Measurements from ENCODE around the gene FCGR3A. TPM values are rescaled to one million over a fixed set of nuclear protein-coding genes. Genes with fewer than 3 reads are reported as not detected.
"Not testable (repeated sequence)": the region's sequence is repeated elsewhere in the genome, so short reads cannot be mapped to it uniquely, and the experiment has no call there.

Gene FCGR3A
- 0.92 and 1.3 TPM in 2 replicates for total RNA-seq
- total RNA-seq (2013): 5.9 TPM
- 1.5 and 3.1 TPM in 2 replicates for polyA plus RNA-seq
- 1.8 and 3.9 TPM in 2 replicates for polyA minus RNA-seq

DNA sequence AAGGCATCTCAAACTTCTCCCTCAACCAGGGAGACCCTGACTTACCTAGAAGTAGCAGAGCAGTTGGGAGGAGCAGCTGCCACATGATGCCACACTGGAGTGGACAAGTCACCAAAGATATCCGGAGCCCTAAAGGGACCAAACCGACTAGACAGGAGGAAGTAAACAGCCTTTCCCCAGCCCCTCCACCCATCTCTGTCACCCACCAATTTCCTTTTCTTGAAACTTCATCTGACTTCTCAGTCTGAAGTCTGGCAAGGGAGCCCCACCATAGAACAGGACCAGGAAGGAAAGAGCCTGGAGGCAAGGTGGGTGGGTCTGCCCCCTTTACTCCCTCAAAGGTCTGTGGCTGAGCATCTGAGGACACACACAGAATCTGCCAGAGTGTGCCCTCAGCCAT is at the start of gene FCGR3A:
Gene FCGR3A (minus strand): TSS at position 167 of the 400 bp plus-strand sequence. CDS start 82 bp downstream, at position 85.
- no peak within 1 kb of the TSS for H3K4me3 ChIP-seq (ENCODE audit: control extremely low read depth in 1 of 5, extremely low read depth in 1 of 5, insufficient read depth in 1 of 5, low read depth in 2 of 5, low read length in 4 of 5)

DNA sequence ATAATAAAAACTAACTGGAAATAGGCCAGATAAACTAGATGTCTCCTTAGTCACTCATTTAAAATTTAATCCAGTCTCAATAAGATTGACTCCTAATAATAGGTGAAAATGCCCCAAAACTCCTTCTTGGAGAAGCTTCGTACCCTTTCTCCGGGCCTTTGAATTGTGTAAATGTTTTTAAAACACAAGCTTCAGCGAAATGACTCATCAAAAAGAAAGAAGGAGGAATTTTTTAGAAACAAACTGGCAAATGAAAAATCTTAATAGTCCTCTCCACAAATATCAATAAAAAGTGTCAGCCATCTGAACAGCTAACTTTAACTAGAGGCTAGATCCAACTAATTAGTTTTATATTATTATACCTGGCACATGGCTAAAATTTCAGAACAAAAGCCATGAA is 47.5 kb upstream of the FCGR3A start:
- H2AFZ ChIP-seq (ENCODE audit: insufficient read depth, low read depth, low read length, poor library complexity, severe bottlenecking); H4K20me1 ChIP-seq (ENCODE audit: control insufficient read depth, insufficient read depth, low read length, poor library complexity, severe bottlenecking); H3K27me3 ChIP-seq (replicated peaks in 1 of 4; ENCODE audit: control extremely low read depth in 1 of 4, control insufficient read depth in 3 of 4, insufficient read depth in 4 of 4, low read length in 3 of 4); POLR2A ChIA-PET; H3K9me3 ChIP-seq (ENCODE audit: control extremely low read depth in 1 of 3, control insufficient read depth in 2 of 3, insufficient read depth in 1 of 3, low read length in 2 of 3); H3K4me3 Mint-ChIP-seq; H3K27ac ChIP-seq (ENCODE audit: low read length in 2 of 2); CTCF ChIA-PET; H3K4me1 ChIP-seq (ENCODE audit: control insufficient read depth in 2 of 2, insufficient read depth in 2 of 2, low read length in 2 of 2); intact Hi-C loops (cut with micrococcal nuclease); H3K36me3 ChIP-seq (replicated peaks in 1 of 2; ENCODE audit: control extremely low read depth in 1 of 2, control insufficient read depth in 1 of 2, extremely low read depth in 1 of 2, insufficient read depth in 2 of 2, low read length in 1 of 2); H3K27ac Mint-ChIP-seq; H3K4me2 ChIP-seq (replicated peaks; ENCODE audit: low read depth, low read length, poor library complexity, severe bottlenecking); DNase-seq; H3K4me1 Mint-ChIP-seq; H3K27me3 Mint-ChIP-seq; H3K9ac ChIP-seq (ENCODE audit: low read length); H3K4me3 ChIP-seq (ENCODE audit: control extremely low read depth in 1 of 5, extremely low read depth in 1 of 5, insufficient read depth in 1 of 5, low read depth in 2 of 5, low read length in 4 of 5); H3K9me3 Mint-ChIP-seq (ENCODE audit: insufficient read depth); H3K79me2 ChIP-seq (ENCODE audit: control insufficient read depth, insufficient read depth, low read length); ATAC-seq (ENCODE audit: low read depth): not testable (repeated sequence)
- WGBS (ENCODE audit: insufficient coverage): no CpG with 5 or more reads among the region's 3 CpGs

More for the DNA sequence above, at the start of gene FCGR3A:
- H3K9me3 Mint-ChIP-seq (ENCODE audit: insufficient read depth): no peaks in the 10 kb centered on the region
- Histone ChIP-seq H3K79me2 (ENCODE audit: control insufficient read depth, insufficient read depth, low read length) (no peaks in the 10 kb centered on the region), H3K9ac (ENCODE audit: low read length) (no peak within 1 kb of the TSS), H2AFZ (ENCODE audit: insufficient read depth, low read depth, low read length, poor library complexity, severe bottlenecking) (no peak within 1 kb of the TSS), H3K36me3 (replicated peaks in 1 of 2; ENCODE audit: control extremely low read depth in 1 of 2, control insufficient read depth in 1 of 2, extremely low read depth in 1 of 2, insufficient read depth in 2 of 2, low read length in 1 of 2) (no peaks in the 10 kb centered on the region), H3K9me3 (ENCODE audit: control extremely low read depth in 1 of 3, control insufficient read depth in 2 of 3, insufficient read depth in 1 of 3, low read length in 2 of 3) (no peaks in the 10 kb centered on the region), H3K27ac (ENCODE audit: low read length in 2 of 2) (no peak within 1 kb of the TSS), H3K27me3 (replicated peaks in 1 of 4; ENCODE audit: control extremely low read depth in 1 of 4, control insufficient read depth in 3 of 4, insufficient read depth in 4 of 4, low read length in 3 of 4) (no peaks in the 10 kb centered on the region), H3K4me1 (ENCODE audit: control insufficient read depth in 2 of 2, insufficient read depth in 2 of 2, low read length in 2 of 2) (peaks cover 2 to 16% of the 10 kb centered on the region in 2 donors), H4K20me1 (ENCODE audit: control insufficient read depth, insufficient read depth, low read length, poor library complexity, severe bottlenecking) (no peaks in the 10 kb centered on the region), H3K4me2 (replicated peaks; ENCODE audit: low read depth, low read length, poor library complexity, severe bottlenecking) (no peak within 1 kb of the TSS)
- peaks cover 13% of the 10 kb centered on the region for H3K4me1 Mint-ChIP-seq
- ATAC-seq (ENCODE audit: low read depth) (no peak), DNase-seq (no peak)
- intact Hi-C loops (cut with micrococcal nuclease): no loop called here
- CTCF ChIA-PET: no interaction called here
- POLR2A ChIA-PET: no interaction called here
- 60% methylated on average over 1 of the region's 2 CpGs for WGBS (ENCODE audit: insufficient coverage)
- no peak within 1 kb of the TSS for H3K27ac Mint-ChIP-seq
- TF ChIP-seq EZH2 (IDR thresholded peaks at IDR 0.05; ENCODE audit: borderline replicate concordance, insufficient read depth, low read depth, low read length, poor library complexity, severe bottlenecking): no peak
- TF ChIP-seq, protein P1, sequence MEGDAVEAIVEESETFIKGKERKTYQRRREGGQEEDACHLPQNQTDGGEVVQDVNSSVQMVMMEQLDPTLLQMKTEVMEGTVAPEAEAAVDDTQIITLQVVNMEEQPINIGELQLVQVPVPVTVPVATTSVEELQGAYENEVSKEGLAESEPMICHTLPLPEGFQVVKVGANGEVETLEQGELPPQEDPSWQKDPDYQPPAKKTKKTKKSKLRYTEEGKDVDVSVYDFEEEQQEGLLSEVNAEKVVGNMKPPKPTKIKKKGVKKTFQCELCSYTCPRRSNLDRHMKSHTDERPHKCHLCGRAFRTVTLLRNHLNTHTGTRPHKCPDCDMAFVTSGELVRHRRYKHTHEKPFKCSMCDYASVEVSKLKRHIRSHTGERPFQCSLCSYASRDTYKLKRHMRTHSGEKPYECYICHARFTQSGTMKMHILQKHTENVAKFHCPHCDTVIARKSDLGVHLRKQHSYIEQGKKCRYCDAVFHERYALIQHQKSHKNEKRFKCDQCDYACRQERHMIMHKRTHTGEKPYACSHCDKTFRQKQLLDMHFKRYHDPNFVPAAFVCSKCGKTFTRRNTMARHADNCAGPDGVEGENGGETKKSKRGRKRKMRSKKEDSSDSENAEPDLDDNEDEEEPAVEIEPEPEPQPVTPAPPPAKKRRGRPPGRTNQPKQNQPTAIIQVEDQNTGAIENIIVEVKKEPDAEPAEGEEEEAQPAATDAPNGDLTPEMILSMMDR (IDR thresholded peaks at IDR 0.05): no peak
- no peaks in the 10 kb centered on the region for H3K27me3 Mint-ChIP-seq
- no peak within 1 kb of the TSS for H3K4me3 Mint-ChIP-seq

DNA sequence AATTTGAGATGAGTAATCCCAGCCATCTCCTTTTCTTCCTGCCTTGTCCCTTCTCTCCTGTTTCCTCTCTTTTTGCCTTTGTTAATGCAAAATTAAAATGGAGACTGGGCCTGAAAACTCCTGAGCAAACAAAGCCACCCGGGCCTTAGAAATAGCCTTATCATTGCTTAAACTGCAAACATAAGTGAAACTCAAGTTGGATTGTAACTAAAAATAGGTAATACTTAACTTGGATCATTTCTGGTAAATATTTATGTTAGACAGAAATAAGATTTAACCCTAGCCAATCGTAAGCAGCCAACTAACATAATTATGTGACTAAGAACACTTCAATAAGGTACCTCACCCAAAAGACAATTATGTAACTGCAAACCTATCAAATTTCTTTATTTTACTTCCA is 46.0 kb upstream of the FCGR3A start:
- H3K9ac ChIP-seq (ENCODE audit: low read length); H3K9me3 ChIP-seq (ENCODE audit: control extremely low read depth in 1 of 3, control insufficient read depth in 2 of 3, insufficient read depth in 1 of 3, low read length in 2 of 3); H3K4me1 Mint-ChIP-seq; H3K4me1 ChIP-seq (ENCODE audit: control insufficient read depth in 2 of 2, insufficient read depth in 2 of 2, low read length in 2 of 2); H3K36me3 ChIP-seq (replicated peaks in 1 of 2; ENCODE audit: control extremely low read depth in 1 of 2, control insufficient read depth in 1 of 2, extremely low read depth in 1 of 2, insufficient read depth in 2 of 2, low read length in 1 of 2); H3K27me3 Mint-ChIP-seq; ATAC-seq (ENCODE audit: low read depth); H3K4me3 Mint-ChIP-seq; H3K27me3 ChIP-seq (replicated peaks in 1 of 4; ENCODE audit: control extremely low read depth in 1 of 4, control insufficient read depth in 3 of 4, insufficient read depth in 4 of 4, low read length in 3 of 4); intact Hi-C loops (cut with micrococcal nuclease); POLR2A ChIA-PET; H3K4me3 ChIP-seq (ENCODE audit: control extremely low read depth in 1 of 5, extremely low read depth in 1 of 5, insufficient read depth in 1 of 5, low read depth in 2 of 5, low read length in 4 of 5); H3K27ac ChIP-seq (ENCODE audit: low read length in 2 of 2); H3K79me2 ChIP-seq (ENCODE audit: control insufficient read depth, insufficient read depth, low read length); H3K9me3 Mint-ChIP-seq (ENCODE audit: insufficient read depth); H3K4me2 ChIP-seq (replicated peaks; ENCODE audit: low read depth, low read length, poor library complexity, severe bottlenecking); DNase-seq; CTCF ChIA-PET; H4K20me1 ChIP-seq (ENCODE audit: control insufficient read depth, insufficient read depth, low read length, poor library complexity, severe bottlenecking); H3K27ac Mint-ChIP-seq; H2AFZ ChIP-seq (ENCODE audit: insufficient read depth, low read depth, low read length, poor library complexity, severe bottlenecking): not testable (repeated sequence)
- no CpG with 5 or more reads among the region's 2 CpGs for WGBS (ENCODE audit: insufficient coverage)

Data from B cell (primary cell).